ENCODE results near the gene MYADM. TPM values are rescaled to one million over a fixed set of nuclear protein-coding genes. Genes with fewer than 3 reads are reported as not detected.

The MYADM gene
- polyA plus RNA-seq, 1 donor from 2014 or later = 2.5 TPM

DNA sequence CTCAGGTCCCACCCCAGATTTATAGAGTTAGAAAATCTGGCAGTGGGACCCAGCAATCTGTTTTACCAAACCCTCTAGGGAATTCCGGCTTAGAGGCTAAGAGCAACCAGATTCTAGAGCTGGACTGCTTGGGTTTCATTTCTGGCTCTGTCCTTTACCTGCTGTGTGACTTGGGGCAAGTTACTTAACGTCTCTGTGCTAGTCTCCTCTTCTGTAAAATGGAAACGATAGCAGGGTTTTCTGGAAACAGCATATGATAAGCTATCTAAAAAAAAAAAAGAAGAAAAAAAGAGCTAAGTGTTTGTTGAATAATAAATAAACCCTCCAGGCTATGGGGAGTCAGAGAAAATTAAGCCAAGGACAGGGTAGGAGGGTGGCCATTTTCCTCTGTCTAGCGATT lies 29.8 kb downstream of the MYADM start:
- Histone ChIP-seq H3K4me2 (ENCODE audit: low read length) (no peak overlapping the region), H4K20me1 (ENCODE audit: insufficient read depth) (no peaks in the 10 kb centered on the region), H3F3A (ENCODE audit: insufficient read depth, low read length, poor library complexity, severe bottlenecking) (no peaks in the 10 kb centered on the region), H3K4me3 (ENCODE audit: low read length) (no peak overlapping the region), H3K27me3 (ENCODE audit: insufficient read depth, low read depth, low read length) (no peaks in the 10 kb centered on the region), H3K9ac (ENCODE audit: low read length) (no peak overlapping the region), H3K36me3 (ENCODE audit: insufficient read depth, low read length) (no peaks in the 10 kb centered on the region), H3K79me2 (replicated peaks; ENCODE audit: insufficient read depth, low read length) (no peaks in the 10 kb centered on the region), H3K9me2 (ENCODE audit: insufficient read depth, low read length) (no peaks in the 10 kb centered on the region), H3K9me3 (ENCODE audit: low read length) (no peaks in the 10 kb centered on the region), H2AFZ (ENCODE audit: low read depth, low read length) (no peak overlapping the region), H3K27ac (ENCODE audit: low read length) (no peak overlapping the region)
- TF ChIP-seq MXI1 (conservative IDR thresholded peaks at IDR 0.05; ENCODE audit: poor library complexity, severe bottlenecking) (no peak), RAD21 (conservative IDR thresholded peaks at IDR 0.05) (no peak), EP300 (conservative IDR thresholded peaks at IDR 0.05; ENCODE audit: poor library complexity, severe bottlenecking) (no peak), SMC3 (conservative IDR thresholded peaks at IDR 0.05; ENCODE audit: poor library complexity) (no peak), CTCF (IDR thresholded peaks at IDR 0.05; ENCODE audit: poor library complexity, severe bottlenecking) (no peak), POLR2AphosphoS5 (IDR thresholded peaks at IDR 0.05) (no peak), TAF1 (IDR thresholded peaks at IDR 0.05; ENCODE audit: low read depth) (no peak), EZH2 (IDR thresholded peaks at IDR 0.05; ENCODE audit: borderline replicate concordance, insufficient read depth, low read length, poor library complexity, severe bottlenecking) (no peak)
- TF ChIP-seq, protein P1, sequence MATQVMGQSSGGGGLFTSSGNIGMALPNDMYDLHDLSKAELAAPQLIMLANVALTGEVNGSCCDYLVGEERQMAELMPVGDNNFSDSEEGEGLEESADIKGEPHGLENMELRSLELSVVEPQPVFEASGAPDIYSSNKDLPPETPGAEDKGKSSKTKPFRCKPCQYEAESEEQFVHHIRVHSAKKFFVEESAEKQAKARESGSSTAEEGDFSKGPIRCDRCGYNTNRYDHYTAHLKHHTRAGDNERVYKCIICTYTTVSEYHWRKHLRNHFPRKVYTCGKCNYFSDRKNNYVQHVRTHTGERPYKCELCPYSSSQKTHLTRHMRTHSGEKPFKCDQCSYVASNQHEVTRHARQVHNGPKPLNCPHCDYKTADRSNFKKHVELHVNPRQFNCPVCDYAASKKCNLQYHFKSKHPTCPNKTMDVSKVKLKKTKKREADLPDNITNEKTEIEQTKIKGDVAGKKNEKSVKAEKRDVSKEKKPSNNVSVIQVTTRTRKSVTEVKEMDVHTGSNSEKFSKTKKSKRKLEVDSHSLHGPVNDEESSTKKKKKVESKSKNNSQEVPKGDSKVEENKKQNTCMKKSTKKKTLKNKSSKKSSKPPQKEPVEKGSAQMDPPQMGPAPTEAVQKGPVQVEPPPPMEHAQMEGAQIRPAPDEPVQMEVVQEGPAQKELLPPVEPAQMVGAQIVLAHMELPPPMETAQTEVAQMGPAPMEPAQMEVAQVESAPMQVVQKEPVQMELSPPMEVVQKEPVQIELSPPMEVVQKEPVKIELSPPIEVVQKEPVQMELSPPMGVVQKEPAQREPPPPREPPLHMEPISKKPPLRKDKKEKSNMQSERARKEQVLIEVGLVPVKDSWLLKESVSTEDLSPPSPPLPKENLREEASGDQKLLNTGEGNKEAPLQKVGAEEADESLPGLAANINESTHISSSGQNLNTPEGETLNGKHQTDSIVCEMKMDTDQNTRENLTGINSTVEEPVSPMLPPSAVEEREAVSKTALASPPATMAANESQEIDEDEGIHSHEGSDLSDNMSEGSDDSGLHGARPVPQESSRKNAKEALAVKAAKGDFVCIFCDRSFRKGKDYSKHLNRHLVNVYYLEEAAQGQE (IDR thresholded peaks at IDR 0.05; ENCODE audit: borderline replicate concordance) = no peak

DNA sequence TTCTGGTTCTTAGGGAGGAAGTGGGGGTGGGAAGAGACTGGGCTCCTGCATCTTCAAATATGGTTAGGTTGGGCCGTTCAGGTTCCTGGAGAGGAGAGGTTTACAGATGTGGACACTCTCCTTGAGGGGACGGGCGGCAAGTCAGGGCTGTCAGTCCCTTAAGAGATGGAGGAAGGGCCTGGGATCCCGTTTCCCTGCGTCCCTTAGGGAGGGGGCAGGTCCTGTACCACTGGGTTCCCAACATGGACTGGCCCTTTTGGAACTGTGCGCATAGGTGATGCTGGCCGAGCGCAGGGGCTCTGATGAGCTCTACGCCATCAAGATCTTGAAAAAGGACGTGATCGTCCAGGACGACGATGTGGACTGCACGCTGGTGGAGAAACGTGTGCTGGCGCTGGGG lies 30.5 kb downstream of the MYADM start:
- Histone ChIP-seq H3K27me3 (ENCODE audit: insufficient read depth, low read depth, low read length) (no peaks in the 10 kb centered on the region), H3K9ac (ENCODE audit: low read length) (no peak overlapping the region), H3K79me2 (replicated peaks; ENCODE audit: insufficient read depth, low read length) (no peaks in the 10 kb centered on the region), H3F3A (ENCODE audit: insufficient read depth, low read length, poor library complexity, severe bottlenecking) (no peaks in the 10 kb centered on the region), H3K4me2 (ENCODE audit: low read length) (no peak overlapping the region), H3K36me3 (ENCODE audit: insufficient read depth, low read length) (no peaks in the 10 kb centered on the region), H2AFZ (ENCODE audit: low read depth, low read length) (no peak overlapping the region), H4K20me1 (ENCODE audit: insufficient read depth) (no peaks in the 10 kb centered on the region), H3K9me2 (ENCODE audit: insufficient read depth, low read length) (no peaks in the 10 kb centered on the region), H3K27ac (ENCODE audit: low read length) (no peak overlapping the region), H3K9me3 (ENCODE audit: low read length) (no peaks in the 10 kb centered on the region), H3K4me3 (ENCODE audit: low read length) (no peak overlapping the region)
- TF ChIP-seq EZH2 (IDR thresholded peaks at IDR 0.05; ENCODE audit: borderline replicate concordance, insufficient read depth, low read length, poor library complexity, severe bottlenecking) (no peak), SMC3 (conservative IDR thresholded peaks at IDR 0.05; ENCODE audit: poor library complexity) (no peak), TAF1 (IDR thresholded peaks at IDR 0.05; ENCODE audit: low read depth) (no peak), RAD21 (conservative IDR thresholded peaks at IDR 0.05) (no peak), CTCF (IDR thresholded peaks at IDR 0.05; ENCODE audit: poor library complexity, severe bottlenecking) (no peak), EP300 (conservative IDR thresholded peaks at IDR 0.05; ENCODE audit: poor library complexity, severe bottlenecking) (no peak), POLR2AphosphoS5 (IDR thresholded peaks at IDR 0.05) (no peak), MXI1 (conservative IDR thresholded peaks at IDR 0.05; ENCODE audit: poor library complexity, severe bottlenecking) (no peak)
- TF ChIP-seq, protein P1 (IDR thresholded peaks at IDR 0.05; ENCODE audit: borderline replicate concordance) = no peak

Data from neural cell (in vitro differentiated cells).